Measurements from ENCODE around the gene HMCN1. TPM values are rescaled to one million over a fixed set of nuclear protein-coding genes. Genes with fewer than 3 reads are reported as not detected.
A peak's percentile ranks its signal among the peaks of the same experiment; 100 is the strongest.
"Not testable (repeated sequence)": the region's sequence is repeated elsewhere in the genome, so short reads cannot be mapped to it uniquely, and the experiment has no call there.

The HMCN1 gene
- total RNA-seq, 1 experiment from 2014 or later: 0.15 TPM

DNA sequence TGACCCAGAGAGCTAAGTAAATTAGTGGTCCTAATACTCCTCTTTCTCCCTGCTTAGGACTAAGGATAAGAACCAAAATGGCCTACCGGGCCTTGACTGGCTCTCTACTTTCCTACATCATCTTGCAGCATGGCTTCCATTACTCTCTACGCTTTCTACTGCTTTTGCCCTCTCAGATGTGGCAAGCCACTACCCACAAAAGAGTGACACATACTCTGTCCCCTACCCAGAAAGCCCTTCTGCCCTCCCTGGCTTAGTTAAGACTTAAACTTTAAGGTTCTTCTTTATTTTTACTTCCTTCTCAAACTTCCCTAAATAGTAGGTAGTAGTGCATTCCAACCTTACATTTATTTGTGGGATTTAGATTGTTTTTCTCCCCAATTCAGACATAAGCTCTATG lies 412.8 kb downstream of the HMCN1 start:
- DNase-seq (ENCODE audit: low spot score): no peak

DNA sequence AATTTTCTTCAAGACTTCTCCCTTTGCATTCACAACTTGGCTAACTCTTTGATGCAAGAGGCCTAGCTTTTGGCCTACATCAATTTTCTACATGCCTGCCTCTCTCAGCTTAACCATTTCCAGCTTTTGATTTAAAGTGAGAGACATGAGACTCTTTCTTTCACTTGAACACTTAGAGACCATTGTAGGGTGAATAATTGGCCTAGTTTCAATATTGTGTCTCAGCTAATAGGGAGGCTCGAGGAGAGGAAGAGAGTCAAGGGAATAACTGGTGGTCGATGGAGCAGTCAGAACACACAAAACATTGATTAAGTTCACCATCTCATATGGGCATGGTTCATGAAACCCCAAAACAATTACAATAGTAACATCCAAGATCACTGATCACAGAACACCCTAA lies 415.4 kb downstream of the HMCN1 start:
- no peak for DNase-seq (ENCODE audit: low spot score)

DNA sequence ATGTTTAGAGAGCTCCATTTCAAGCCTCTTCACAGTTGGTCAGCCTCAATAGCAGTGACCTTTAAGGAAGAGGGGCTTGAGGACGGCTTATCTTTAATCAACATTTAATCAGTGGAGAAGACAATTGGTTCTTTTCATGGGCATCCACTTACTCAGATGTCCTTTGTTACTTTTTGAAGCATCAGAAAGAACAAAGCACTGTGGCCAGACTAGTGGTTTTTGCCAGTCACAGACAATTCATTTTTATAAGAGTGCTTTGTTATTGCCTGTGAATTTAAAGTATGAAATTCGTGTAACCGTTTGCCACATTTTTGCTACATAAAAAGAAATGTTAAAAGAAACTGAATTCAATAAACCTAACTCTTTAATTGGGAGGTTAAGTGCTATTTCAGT lies 418.0 kb downstream of the HMCN1 start:
- no peak for DNase-seq (ENCODE audit: low spot score)

DNA sequence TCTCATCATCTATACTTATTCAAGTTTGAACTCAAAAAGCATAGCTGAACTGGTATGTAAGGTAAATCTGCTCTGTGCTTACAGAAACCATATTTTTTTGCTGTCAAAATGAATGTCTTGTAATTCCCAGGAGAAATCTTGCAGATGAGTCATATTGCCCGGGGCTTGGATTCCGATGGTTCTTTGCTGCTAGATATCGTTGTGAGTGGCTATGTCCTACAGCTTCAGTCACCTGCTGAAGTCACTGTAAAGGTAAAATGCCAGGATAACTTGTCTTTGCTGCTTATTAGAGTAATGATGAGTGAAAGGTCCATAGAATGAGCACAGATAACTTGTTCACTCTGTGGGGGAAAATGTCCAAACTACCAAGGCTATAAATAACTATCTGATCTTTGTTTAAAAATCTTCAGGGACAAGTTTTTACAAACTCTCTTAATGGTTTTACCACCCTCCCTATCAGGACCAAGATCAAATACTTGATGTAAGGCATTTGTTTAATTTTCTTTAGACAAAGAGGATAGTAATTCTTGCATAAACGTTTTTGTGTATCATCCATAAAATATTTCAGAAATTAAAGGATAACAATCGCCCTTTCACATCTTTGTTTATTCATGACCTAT lies 418.5 kb downstream of the HMCN1 start:
- DNase-seq (ENCODE audit: low spot score): no peak

DNA sequence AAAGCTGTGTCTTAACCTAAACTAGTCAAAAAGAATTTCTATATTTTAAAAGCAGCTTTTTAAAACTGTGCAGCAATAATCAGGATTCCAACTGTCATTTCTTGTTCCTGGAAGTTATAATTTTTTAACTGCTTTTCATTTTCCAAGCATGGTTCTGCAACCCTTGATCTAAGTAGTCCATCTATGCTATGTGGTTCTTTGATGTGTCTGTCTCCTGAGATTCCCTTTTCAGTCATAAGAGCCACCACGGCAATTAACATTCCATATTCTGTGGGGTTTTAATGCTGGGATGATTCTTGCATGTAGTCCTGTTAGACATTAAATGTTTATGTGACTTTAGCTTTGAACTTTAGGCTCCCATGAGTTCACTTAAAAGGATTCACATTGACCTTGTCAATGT lies 420.5 kb downstream of the HMCN1 start:
- DNase-seq (ENCODE audit: low spot score): no peak

DNA sequence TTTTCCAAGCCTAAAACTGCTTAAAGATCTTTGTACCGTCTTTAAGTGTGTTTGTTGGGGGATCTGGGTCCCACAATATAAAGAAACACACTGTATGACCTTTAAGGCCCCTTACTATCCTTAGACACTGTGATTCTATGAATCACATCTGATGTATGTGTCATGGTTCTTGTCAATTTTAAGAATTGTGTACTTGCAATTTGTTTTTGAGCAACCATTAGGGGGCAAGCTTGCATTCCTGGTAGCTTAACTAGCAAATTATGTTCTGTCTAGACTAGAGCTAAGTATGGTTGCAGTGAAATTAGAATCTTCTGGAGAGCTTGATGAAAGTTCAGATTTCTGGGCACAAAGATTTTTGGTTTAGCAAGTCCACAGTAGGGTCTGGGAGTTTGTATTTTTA lies 421.4 kb downstream of the HMCN1 start:
- DNase-seq (ENCODE audit: low spot score): peak; percentile 47

DNA sequence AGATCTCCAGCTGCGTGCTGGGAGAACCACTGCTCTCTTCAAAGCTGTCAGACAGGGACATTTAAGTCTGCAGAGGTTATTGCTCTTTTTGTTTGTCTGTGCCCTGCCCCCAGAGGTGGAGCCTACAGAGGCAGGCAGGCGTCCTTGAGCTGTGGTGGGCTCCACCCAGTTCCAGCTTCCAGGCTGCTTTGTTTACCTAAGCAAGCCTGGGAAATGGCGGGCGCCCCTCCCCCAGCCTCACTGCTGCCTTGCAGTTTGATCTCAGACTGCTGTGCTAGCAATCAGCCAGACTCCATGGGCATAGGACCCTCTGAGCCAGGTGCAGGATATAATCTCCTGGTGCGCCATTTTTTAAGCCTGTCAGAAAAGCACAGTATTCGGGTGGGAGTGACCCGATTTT lies 428.7 kb downstream of the HMCN1 start:
- DNase-seq (ENCODE audit: low spot score): not testable (repeated sequence)

DNA sequence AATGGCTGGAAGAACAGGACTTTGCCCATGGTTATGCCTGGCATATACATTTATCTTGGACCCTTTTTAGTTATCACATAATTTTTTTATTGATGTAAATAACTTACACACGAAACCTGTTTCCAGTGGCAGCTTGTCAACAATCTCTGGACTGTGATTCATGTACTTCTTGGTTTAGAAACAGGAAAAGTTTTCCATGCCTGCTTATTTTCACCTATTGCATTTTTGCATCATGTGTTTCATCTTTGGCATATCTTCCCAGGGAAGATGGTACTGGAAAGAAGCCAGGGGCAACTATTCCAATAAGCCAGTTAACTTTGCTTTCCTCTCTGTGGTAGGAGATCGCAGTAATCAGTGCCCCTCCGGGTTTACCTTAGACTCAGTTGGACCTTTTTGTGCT lies 430.6 kb downstream of the HMCN1 start:
- DNase-seq (ENCODE audit: low spot score): no peak

DNA sequence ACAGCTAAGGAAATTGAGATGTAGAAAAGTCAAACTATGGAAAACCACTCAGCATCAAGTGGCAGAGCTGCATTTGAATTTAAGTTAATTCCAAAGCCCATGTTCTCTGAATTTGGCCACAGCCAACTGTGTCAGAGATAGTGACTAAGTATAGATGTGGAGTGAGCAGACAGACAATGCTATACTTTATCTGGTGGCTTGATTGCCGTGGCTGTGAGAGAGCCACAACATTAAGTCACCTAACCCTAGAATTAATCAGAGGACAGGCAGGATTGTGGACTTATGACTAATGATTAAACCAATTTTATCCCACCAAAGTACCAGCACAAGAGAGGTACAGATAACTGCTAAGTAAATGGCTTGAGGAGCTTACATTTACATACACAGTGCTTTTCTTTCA lies 431.1 kb downstream of the HMCN1 start:
- no peak for DNase-seq (ENCODE audit: low spot score)

DNA sequence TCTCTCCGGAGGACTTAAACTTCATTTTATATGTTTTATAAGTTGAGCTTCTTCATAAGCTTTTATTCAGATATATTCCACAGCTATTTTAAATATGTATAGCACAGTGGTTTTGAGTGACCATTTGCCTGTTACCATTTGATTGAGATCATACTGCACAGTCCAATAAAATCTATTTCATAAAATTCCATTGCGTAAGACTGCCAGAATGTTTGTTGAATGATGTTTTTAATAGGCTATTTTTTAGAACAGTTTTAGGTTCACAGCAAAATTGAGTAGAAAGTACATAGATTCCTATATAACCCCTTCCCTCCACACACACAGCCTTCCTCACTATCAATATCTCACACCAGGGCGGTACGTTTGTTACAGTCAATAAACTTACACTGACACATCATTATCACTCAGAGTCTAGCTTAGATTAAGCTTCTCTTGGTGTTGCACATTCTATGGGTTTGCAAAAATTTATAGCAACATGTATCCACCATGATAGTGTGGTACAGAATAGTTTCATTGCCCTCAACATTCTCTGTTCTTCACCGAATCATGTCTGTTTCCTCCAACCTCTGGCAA lies 433.0 kb downstream of the HMCN1 start:
- no peak for DNase-seq (ENCODE audit: low spot score)

DNA sequence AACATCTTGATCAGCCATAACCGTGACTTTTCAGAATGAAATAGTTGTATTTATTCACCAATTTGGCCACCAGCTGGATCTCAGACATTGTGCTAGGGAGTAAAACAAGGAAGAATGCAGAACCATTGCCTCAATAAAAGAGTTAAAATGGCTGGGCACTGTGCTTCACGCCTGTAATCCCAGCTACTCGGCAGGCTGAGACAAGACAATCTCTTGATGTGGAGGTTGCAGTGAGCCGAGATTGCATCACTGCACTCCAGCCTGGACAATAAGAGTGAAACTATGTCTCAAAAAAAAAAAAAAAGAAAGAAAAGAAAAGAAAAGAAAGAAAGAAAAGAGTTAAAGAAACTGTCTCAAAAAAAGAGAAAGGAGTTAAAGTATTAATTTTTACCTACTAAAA lies 441.4 kb downstream of the HMCN1 start:
- no peak for DNase-seq (ENCODE audit: low spot score)

DNA sequence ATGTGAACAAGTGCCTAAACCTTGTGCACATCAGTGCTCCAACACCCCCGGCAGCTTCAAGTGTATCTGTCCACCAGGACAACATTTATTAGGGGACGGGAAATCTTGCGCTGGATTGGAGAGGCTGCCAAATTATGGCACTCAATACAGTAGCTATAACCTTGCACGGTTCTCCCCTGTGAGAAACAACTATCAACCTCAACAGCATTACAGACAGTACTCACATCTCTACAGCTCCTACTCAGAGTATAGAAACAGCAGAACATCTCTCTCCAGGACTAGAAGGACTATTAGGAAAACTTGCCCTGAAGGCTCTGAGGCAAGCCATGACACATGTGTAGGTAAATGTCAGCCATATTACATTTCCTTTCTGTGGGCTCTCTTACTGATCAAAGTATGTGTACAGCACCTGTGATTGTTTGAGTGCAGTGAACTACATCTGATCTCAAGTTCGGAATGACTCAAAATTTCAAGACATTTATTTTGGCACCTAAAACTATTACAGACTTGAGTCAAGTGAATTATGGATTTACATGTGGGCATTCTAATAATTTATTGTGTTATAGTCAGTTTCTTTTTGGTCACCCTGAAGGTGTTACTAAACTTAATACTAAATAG lies 444.3 kb downstream of the HMCN1 start:
- DNase-seq (ENCODE audit: low spot score): no peak

DNA sequence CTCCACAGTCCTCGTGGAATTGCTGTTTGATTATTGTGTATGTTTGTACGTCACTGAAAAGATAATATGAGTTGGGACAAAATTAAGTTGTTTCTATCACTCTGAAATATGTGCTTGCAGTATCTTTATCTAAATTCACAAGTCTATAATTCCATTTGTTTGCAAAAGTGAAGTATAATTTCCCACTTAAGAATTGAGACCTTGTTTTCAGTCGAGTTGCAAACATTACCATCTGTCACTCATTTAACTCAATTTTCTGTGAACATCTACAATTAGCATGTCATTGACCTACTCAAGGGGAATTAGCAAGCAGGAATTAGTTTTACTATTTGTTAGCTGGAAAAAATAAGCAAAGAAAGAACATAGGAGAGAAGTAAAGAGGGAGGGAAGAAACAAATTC lies 445.0 kb downstream of the HMCN1 start:
- DNase-seq (ENCODE audit: low spot score): no peak

DNA sequence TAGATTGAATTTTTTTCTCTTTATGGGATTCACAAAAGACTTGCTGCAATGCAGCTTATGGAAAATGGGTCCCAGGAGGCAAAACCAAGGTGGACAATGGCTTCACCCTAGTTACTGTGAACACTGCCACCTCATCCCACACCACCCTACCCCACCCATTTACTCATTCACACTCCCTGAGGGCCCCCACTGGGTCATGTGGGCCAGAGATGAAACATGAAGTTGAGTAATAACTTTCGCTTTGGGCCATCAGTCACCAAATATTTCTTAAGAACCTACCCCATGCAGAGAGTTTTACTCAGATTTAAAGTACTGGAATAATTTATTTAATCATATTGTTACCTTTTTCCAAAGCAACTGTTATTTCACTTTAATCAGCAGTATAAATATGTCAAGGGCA lies 449.0 kb downstream of the HMCN1 start:
- no peak for DNase-seq (ENCODE audit: low spot score)

DNA sequence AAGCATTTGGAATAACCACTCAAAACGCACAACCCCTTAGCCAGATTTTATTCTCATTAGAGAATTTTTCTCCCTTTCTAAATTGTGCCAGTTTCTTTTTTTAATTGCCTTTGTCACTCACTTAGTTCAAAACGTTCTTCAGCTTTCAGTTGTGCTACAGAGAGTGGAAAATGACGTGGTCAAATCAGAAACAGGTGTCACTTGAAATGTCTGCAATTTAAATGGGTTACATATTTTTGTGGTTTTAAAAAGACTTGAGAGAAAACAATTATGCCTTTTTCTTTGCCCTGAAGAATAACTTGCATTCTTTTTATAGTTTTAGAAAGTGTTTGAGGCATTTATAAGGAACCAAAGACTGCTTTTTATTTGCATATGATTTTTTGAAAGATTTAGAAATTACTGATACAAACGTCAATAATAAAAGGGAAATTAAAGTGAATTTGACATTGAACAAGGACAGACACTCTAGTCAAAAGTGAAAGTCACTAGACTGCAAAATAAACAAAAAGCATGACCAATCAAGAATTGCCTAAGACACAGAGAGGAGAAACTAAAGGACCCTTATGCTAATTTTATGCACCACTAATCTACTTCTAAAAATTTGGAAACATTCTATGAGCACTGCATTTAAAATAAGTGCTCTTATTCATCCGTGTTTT lies 449.9 kb downstream of the HMCN1 start:
- no peak for DNase-seq (ENCODE audit: low spot score)

DNA sequence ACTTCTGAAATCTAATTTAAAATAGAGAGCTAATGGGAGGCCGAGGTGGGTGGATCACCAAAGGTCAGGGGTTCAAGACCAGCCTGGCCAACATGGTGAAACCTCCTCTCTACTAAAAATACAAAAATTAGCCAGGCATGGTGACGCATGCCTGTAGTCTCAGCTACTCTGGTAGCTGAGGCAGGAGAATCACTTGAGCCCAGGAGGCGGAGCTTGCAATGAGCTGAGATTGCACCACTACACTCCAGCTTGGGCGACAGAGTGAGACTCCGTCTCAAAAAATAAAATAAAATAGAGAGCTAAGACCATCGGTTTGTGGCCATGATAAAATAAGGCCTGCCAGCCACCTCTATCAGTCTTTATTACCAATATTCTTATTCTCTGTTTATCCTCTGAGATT lies 452.1 kb downstream of the HMCN1 start:
- not testable (repeated sequence) for DNase-seq (ENCODE audit: low spot score)

DNA sequence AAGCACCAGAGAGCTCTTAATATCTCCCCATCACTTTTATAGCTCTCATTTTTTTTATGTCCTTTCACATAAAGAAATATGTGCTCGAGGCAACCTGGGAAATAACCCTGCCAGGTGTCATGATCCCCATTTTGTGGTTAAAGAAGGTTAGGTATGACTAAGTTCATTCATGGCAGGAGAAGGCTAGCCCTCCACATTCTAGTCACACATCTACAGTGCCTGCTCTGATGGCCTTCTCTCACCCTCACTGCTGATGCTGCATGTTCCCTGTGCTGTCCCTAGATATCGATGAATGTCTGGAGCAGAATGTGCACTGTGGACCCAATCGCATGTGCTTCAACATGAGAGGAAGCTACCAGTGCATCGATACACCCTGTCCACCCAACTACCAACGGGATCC lies 453.4 kb downstream of the HMCN1 start:
- no peak for DNase-seq (ENCODE audit: low spot score)

DNA sequence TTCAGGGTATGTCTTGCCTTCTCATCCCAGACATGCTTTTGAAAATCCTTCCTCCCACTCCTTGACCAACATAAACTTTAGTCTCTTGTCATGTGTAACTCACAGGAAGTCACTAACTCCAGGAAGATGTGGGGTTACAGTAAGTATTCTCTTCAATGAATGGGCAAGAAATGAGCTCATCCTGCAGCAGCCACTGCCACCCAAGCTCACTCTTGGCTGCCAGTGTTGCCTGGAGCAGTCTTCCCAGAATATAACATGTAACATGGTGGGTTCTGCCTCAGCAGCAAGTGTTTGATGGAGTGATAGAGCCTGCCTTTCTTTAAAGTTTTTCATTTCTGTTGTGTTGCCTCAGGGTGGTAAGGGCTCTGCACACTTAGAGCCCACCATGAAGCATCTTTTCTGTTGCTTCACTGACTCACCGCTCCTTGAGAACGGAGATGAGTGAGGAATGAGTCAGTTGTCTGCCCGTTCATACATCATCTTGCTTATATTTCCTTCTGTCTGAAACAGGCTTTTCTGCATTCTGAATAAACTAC lies 453.9 kb downstream of the HMCN1 start:
- no peak for DNase-seq (ENCODE audit: low spot score)

DNA sequence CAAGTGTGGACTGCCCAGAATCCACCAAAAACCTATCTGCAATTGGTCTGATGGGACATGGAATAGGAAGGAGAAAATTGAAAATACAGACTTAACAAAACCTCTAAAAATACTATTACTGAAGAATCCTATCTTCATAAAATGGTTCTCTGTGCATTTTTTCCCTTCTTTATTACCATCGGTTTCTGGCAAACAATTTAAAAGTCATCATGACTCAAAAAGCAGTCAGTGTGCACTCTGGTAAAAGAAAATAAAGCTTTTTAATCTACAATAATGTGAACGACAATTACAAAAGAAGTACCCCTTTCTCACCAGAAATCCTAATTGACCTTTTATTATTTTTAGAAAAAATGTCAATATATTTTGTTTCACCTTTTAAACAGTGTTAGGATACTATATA lies 454.5 kb downstream of the HMCN1 start:
- no peak for DNase-seq (ENCODE audit: low spot score)

DNA sequence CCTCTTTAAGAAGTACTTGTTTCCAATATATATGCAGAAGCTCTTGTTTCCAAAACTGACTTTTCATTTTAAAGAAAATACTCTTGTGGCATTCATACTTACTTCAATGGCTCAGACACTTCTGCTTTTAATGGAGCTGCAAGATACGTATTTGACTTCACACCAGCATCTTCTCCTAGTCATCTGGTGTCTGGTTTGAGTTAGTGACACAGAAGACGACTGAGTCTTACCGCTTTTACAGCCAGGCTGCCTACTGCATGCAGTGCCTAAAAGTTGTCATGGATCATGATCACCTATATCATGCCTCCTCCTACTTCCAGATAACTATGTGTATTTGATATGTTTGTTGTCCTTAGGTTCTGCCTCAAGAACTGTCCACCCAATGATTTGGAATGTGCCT lies 455.0 kb downstream of the HMCN1 start:
- no peak for DNase-seq (ENCODE audit: low spot score)

DNA sequence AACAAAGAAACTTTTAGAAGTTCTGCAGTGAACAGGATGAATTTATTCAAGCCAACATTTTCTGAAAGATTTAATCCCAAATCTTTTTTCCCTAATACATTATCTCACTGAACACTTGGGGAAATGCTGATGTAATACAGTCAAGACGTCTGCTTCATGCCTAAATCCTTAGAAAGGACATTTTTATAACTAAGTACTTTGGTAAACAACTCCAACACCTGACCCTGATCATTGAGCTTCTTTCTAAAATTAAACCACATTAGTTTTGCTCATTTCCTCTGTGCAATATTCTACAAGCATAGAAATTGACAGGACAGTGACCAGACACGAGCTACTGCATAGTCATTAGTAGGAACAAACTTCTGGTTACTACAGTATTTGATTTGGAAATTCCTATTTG lies 457.3 kb downstream of the HMCN1 start:
- DNase-seq (ENCODE audit: low spot score): no peak

DNA sequence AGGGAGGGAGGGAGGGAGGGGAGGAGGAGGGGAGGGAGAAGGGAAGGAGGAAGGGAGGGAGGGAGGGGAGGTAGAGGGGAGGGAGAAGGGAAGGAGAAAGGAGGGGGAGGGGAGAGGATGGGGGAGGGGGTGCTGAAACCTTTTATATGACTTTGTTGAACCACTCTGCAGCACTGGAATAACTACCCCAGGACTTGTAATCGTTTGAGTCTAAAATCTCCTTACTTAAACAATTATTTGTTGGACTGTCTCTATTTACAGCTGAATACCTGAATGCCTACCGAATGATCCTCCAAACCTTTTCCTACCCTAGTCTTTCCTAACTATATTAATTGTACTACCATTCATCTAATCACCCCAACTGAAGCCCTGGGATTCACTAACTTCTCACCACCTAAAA lies 459.0 kb downstream of the HMCN1 start:
- no peak for DNase-seq (ENCODE audit: low spot score)

Data from HT-29 (cell line).